Activated naive CD4-positive, alpha-beta T cell (primary cell): ENCODE measurements around the gene FBXO17.

ENCODE experiments used
- DNase-seq, 4 experiments: peaks; one replicate each; lab custom pipeline; 2025; lab: John Stamatoyannopoulos, UW

Gene FBXO17

GRCh38 chr19:38891771-38892170, 83.8 kb downstream of the FBXO17 start:
- no peak for DNase-seq
